ENCODE results near the gene TPPP3.

The TPPP3 gene

GRCh38 chr16:67394155-67395104, 1.1 kb upstream of the TPPP3 start:
- Histone ChIP-seq H3K36me3 (replicated peaks; ENCODE audit: low read depth, low read length) (no peaks in the 10 kb centered on the region), H3K27me3 (ENCODE audit: low read depth, low read length) (no peaks in the 10 kb centered on the region), H4K20me1 (ENCODE audit: insufficient read depth, low read length) (no peaks in the 10 kb centered on the region), H3K9ac (ENCODE audit: low read length) (no peak overlapping the region), H3K79me2 (ENCODE audit: low read length) (no peaks in the 10 kb centered on the region), H3K9me3 (ENCODE audit: insufficient read depth, low read length) (no peaks in the 10 kb centered on the region), H2AFZ (ENCODE audit: low read depth, low read length) (no peak overlapping the region), H3K27ac (ENCODE audit: low read length) (no peak overlapping the region), H3K4me2 (ENCODE audit: low read length) (no peak overlapping the region), H3K4me1 (ENCODE audit: low read length) (peaks cover 38% of the 10 kb centered on the region), H3K4me3 (ENCODE audit: low read length) (no peak overlapping the region)
- TF ChIP-seq EZH2phosphoT487 (IDR thresholded peaks at IDR 0.05; ENCODE audit: low read depth) (no peak), CTCF (IDR thresholded peaks at IDR 0.05; ENCODE audit: low read depth, low read length) (no peak)

GRCh38 chr16:67393788-67394154, 473 bp upstream of the TPPP3 start:
- TF ChIP-seq CTCF (IDR thresholded peaks at IDR 0.05; ENCODE audit: low read depth, low read length), result no peak
- TF ChIP-seq EZH2phosphoT487 (IDR thresholded peaks at IDR 0.05; ENCODE audit: low read depth), result no peak
- H3K27me3 ChIP-seq (ENCODE audit: low read depth, low read length), result no peaks in the 10 kb centered on the region
- H4K20me1 ChIP-seq (ENCODE audit: insufficient read depth, low read length), result no peaks in the 10 kb centered on the region
- H3K9me3 ChIP-seq (ENCODE audit: insufficient read depth, low read length), result no peaks in the 10 kb centered on the region
- peaks cover 32% of the 10 kb centered on the region for H3K4me1 ChIP-seq (ENCODE audit: low read length)
- no peak overlapping the region for H3K4me3 ChIP-seq (ENCODE audit: low read length)
- H2AFZ ChIP-seq (ENCODE audit: low read depth, low read length), result no peak overlapping the region
- no peak overlapping the region for H3K27ac ChIP-seq (ENCODE audit: low read length)
- no peak overlapping the region for H3K9ac ChIP-seq (ENCODE audit: low read length)
- no peaks in the 10 kb centered on the region for H3K36me3 ChIP-seq (replicated peaks; ENCODE audit: low read depth, low read length)
- H3K4me2 ChIP-seq (ENCODE audit: low read length), result no peak overlapping the region
- no peaks in the 10 kb centered on the region for H3K79me2 ChIP-seq (ENCODE audit: low read length)

- no peaks in the 10 kb centered on the region for H3K9me3 ChIP-seq (ENCODE audit: insufficient read depth, low read length)
- no peaks in the 10 kb centered on the region for H3K36me3 ChIP-seq (replicated peaks; ENCODE audit: low read depth, low read length)
- H3K27ac ChIP-seq (ENCODE audit: low read length), result no peak overlapping the region
- peaks cover 20% of the 10 kb centered on the region for H3K4me1 ChIP-seq (ENCODE audit: low read length)
- H3K79me2 ChIP-seq (ENCODE audit: low read length), result no peaks in the 10 kb centered on the region
- TF ChIP-seq CTCF (IDR thresholded peaks at IDR 0.05; ENCODE audit: low read depth, low read length) (no peak), EZH2phosphoT487 (IDR thresholded peaks at IDR 0.05; ENCODE audit: low read depth) (no peak)
- H3K9ac ChIP-seq (ENCODE audit: low read length), result no peak overlapping the region
- no peak overlapping the region for H2AFZ ChIP-seq (ENCODE audit: low read depth, low read length)
- H4K20me1 ChIP-seq (ENCODE audit: insufficient read depth, low read length), result no peaks in the 10 kb centered on the region
- no peak overlapping the region for H3K4me2 ChIP-seq (ENCODE audit: low read length)
- no peak overlapping the region for H3K4me3 ChIP-seq (ENCODE audit: low read length)
- H3K27me3 ChIP-seq (ENCODE audit: low read depth, low read length), result no peaks in the 10 kb centered on the region
Measured at GRCh38 chr16:67392301-67393059, 818 bp downstream of the TPPP3 start.
